ENCODE measurements around the gene MAN1C1. TPM values are rescaled to one million over a fixed set of nuclear protein-coding genes. Genes with fewer than 3 reads are reported as not detected.
A peak's percentile ranks its signal among the peaks of the same experiment; 100 is the strongest.

MAN1C1 gene
- total RNA-seq, 1 donor from 2014 or later, result 6.8 TPM

DNA sequence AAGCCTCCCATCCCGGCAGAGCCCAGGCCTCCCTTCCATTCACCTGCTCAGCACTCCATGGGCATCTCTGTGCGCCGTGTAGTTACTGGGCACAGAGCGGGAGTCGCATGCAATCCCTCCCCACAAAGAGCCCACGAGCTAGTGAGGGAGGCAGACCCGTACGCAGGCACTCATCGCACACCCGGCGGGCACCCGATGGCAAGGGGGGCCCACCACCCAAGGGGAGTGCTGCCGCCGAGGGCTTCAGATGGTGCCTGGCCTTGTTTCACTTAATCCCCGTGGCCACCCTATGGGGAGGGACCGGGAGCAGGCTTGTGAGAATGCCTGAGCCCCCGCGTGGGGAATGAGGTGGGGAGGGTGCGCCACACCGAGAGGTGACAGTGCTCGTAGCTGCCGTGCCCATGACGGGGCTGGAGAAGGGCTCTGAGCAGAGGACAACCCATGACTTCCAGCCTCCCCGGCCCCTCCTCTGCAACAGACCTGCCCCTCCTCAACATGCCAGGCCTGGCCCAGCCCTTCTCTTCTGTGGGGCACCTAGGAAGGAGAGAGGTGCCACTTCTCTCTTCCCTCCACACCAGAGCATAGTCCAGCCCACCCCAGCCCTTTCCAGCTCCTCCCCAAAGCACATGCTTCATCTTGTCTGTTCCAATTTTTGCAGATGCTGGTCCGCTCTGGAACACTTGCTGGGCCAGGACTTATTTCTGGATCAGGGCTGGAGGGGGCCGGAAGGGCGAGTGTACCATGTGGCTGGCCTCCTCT is 153.2 kb downstream of the MAN1C1 start:
- H2AFZ ChIP-seq (replicated peaks), result no peak overlapping the region
- Mint-ChIP-seq H3K9me3 (no peaks in the 10 kb centered on the region), H3K27me3 (ENCODE audit: insufficient read depth, low read depth) (peaks cover 5% of the 10 kb centered on the region), H3K4me3 (peak overlapping the region; percentile 42), H3K4me1 (peaks cover 60% of the 10 kb centered on the region), H3K27ac (peak overlapping the region; percentile 81), H3K36me3 (no peaks in the 10 kb centered on the region)
- no peak overlapping the region for H3K4me3 ChIP-seq
- peaks cover 38% of the 10 kb centered on the region for H3K4me1 ChIP-seq
- H3K4me2 ChIP-seq, result peak overlapping the region; percentile 15
- no peaks in the 10 kb centered on the region for H3K27me3 ChIP-seq
- H3F3A ChIP-seq (ENCODE audit: low read depth), result peaks cover 14% of the 10 kb centered on the region
- H4K20me1 ChIP-seq (ENCODE audit: low read depth), result no peaks in the 10 kb centered on the region
- H3K9ac ChIP-seq, result no peak overlapping the region
- DNase-seq (ENCODE audit: low spot score), result no peak
- H3K9me3 ChIP-seq (ENCODE audit: low read depth), result no peaks in the 10 kb centered on the region
- TF ChIP-seq EZH2phosphoT487 (IDR thresholded peaks at IDR 0.05) (no peak), EZH2 (IDR thresholded peaks at IDR 0.05) (no peak)
- TF ChIP-seq, protein P1, sequence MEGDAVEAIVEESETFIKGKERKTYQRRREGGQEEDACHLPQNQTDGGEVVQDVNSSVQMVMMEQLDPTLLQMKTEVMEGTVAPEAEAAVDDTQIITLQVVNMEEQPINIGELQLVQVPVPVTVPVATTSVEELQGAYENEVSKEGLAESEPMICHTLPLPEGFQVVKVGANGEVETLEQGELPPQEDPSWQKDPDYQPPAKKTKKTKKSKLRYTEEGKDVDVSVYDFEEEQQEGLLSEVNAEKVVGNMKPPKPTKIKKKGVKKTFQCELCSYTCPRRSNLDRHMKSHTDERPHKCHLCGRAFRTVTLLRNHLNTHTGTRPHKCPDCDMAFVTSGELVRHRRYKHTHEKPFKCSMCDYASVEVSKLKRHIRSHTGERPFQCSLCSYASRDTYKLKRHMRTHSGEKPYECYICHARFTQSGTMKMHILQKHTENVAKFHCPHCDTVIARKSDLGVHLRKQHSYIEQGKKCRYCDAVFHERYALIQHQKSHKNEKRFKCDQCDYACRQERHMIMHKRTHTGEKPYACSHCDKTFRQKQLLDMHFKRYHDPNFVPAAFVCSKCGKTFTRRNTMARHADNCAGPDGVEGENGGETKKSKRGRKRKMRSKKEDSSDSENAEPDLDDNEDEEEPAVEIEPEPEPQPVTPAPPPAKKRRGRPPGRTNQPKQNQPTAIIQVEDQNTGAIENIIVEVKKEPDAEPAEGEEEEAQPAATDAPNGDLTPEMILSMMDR (IDR thresholded peaks at IDR 0.05), result no peak
- H3K36me3 ChIP-seq, result no peaks in the 10 kb centered on the region
- no peak overlapping the region for H3K27ac ChIP-seq
- no peaks in the 10 kb centered on the region for H3K79me2 ChIP-seq (ENCODE audit: low read depth)

DNA sequence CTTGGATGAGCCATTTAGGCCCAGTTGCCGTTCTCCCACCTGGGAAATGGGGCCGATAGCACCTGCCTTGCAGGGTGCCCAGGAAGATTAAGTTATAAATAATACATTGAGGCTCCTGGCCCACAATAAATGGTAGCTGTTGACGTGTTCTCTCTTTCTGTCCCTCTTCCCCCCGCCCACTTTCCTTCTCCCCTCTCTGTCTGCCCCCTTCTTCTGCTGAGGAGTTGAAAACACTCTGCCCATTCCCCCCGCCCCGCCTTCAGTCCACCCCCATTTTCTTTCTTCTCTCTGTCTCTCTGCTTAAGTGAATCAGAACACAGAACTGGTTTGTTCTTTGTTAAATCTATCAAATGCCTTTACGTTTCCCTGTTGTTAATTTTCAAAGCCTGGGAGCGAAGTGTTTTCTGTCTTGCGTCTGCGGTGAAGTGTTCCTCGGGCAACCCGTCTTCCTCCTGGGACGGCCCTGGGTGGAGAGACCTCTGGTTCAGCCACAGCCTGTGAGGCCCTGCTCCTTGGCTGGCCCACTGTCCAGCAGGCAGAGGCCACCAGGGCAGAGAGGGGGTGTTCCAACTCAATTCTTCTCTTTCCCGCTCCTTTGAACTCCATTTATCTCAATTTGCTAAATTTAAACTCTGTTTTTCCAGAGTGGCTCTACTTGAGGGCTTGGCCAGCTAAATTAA is 154.1 kb downstream of the MAN1C1 start:
- peak overlapping the region; percentile 2 for H2AFZ ChIP-seq (replicated peaks)
- Mint-ChIP-seq H3K4me1 (peaks cover 61% of the 10 kb centered on the region), H3K36me3 (no peaks in the 10 kb centered on the region), H3K4me3 (peak overlapping the region; percentile 42), H3K27ac (peak overlapping the region; percentile 91), H3K9me3 (no peaks in the 10 kb centered on the region), H3K27me3 (ENCODE audit: insufficient read depth, low read depth) (peaks cover 5% of the 10 kb centered on the region)
- H3K27me3 ChIP-seq, result no peaks in the 10 kb centered on the region
- DNase-seq (ENCODE audit: low spot score), result peak; percentile 26
- TF ChIP-seq, protein P1 (IDR thresholded peaks at IDR 0.05), result no peak
- TF ChIP-seq EZH2 (IDR thresholded peaks at IDR 0.05) (no peak), EZH2phosphoT487 (IDR thresholded peaks at IDR 0.05) (no peak)
- no peak overlapping the region for H3K9ac ChIP-seq
- no peaks in the 10 kb centered on the region for H3K9me3 ChIP-seq (ENCODE audit: low read depth)
- no peaks in the 10 kb centered on the region for H4K20me1 ChIP-seq (ENCODE audit: low read depth)
- peak overlapping the region; percentile 15 for H3K4me2 ChIP-seq
- H3F3A ChIP-seq (ENCODE audit: low read depth), result peaks cover 21% of the 10 kb centered on the region
- peaks cover 44% of the 10 kb centered on the region for H3K4me1 ChIP-seq
- no peaks in the 10 kb centered on the region for H3K79me2 ChIP-seq (ENCODE audit: low read depth)
- no peaks in the 10 kb centered on the region for H3K36me3 ChIP-seq
- no peak overlapping the region for H3K4me3 ChIP-seq
- peak overlapping the region; percentile 47 for H3K27ac ChIP-seq

DNA sequence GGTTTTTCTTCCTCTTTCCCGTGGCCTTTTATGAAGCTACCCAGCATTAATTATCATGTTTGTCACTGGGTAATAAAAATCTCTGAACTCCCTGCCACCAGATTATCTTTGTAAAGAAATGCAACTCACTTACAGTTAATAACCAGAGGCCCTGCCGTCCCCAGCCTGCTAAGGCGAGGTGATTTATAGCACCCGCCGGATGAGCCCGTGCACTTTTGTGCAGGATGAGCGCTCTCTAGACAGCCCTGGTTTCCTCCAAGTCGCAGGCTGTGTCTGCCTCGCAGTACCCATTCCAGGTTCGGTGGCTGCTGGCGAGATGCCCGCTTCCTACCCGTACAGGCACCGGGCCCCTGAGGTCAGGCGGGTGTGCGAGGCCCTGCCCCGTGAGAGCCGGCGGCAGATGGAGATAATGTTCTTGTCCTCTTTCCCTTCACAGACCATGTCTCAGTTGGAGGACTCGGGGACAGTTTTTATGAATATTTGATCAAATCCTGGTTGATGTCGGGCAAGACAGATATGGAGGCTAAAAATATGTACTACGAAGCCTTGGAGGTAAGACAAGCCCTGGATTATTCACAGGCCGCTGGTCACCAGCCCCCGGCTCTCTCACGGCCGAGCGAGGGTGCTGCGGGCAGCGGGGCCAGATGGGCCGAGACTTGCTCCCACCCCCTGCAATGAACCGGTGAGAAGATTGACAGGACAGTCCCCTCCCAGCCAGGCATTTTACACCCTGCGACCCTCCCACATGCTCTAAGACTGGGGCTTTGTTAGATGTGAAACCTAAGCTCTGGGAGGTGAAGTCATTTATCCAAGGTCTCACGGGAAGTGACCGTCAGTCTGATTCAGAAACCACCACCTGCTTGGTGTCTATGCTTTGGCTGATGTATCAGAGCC is 154.9 kb downstream of the MAN1C1 start:
- H3K4me3 ChIP-seq, result no peak overlapping the region
- no peak overlapping the region for H3K9ac ChIP-seq

More for the DNA sequence above, 154.9 kb downstream of the MAN1C1 start:
- peak overlapping the region; percentile 44 for H3K4me2 ChIP-seq
- no peaks in the 10 kb centered on the region for H3K9me3 ChIP-seq (ENCODE audit: low read depth)
- H3K4me1 ChIP-seq, result peaks cover 42% of the 10 kb centered on the region
- peaks cover 5% of the 10 kb centered on the region for H3K27me3 Mint-ChIP-seq (ENCODE audit: insufficient read depth, low read depth)
- TF ChIP-seq EZH2 (IDR thresholded peaks at IDR 0.05) (no peak), EZH2phosphoT487 (IDR thresholded peaks at IDR 0.05) (no peak)
- TF ChIP-seq, protein P1 (IDR thresholded peaks at IDR 0.05), result no peak
- H3K27ac ChIP-seq, result peak overlapping the region; percentile 47
- H3K27me3 ChIP-seq, result no peaks in the 10 kb centered on the region
- H3K36me3 Mint-ChIP-seq, result no peaks in the 10 kb centered on the region
- H2AFZ ChIP-seq (replicated peaks), result peak overlapping the region; percentile 2
- H3K4me1 Mint-ChIP-seq, result peaks cover 57% of the 10 kb centered on the region
- H4K20me1 ChIP-seq (ENCODE audit: low read depth), result no peaks in the 10 kb centered on the region
- peaks cover 21% of the 10 kb centered on the region for H3F3A ChIP-seq (ENCODE audit: low read depth)
- H3K4me3 Mint-ChIP-seq, result peak overlapping the region; percentile 73
- peak; percentile 87 for DNase-seq (ENCODE audit: low spot score)
- no peaks in the 10 kb centered on the region for H3K9me3 Mint-ChIP-seq
- peak overlapping the region; percentile 91 for H3K27ac Mint-ChIP-seq
- no peaks in the 10 kb centered on the region for H3K36me3 ChIP-seq
- no peaks in the 10 kb centered on the region for H3K79me2 ChIP-seq (ENCODE audit: low read depth)

Data from neural progenitor cell (in vitro differentiated cells).